C4-2B (cell line): ENCODE results near the gene TRPV5.

Experiments used
- CTCF ChIP-seq: fragments of 450-650 bp; conservative IDR thresholded peaks from 2 replicates; pipeline ENCODE4 v1.5.1; 2017; ENCODE audit warnings: mild to moderate bottlenecking
- ZFX ChIP-seq: fragments of 450-650 bp; IDR thresholded peaks from 2 replicates; pipeline ENCODE4 v1.6.1; 2017

DNA sequence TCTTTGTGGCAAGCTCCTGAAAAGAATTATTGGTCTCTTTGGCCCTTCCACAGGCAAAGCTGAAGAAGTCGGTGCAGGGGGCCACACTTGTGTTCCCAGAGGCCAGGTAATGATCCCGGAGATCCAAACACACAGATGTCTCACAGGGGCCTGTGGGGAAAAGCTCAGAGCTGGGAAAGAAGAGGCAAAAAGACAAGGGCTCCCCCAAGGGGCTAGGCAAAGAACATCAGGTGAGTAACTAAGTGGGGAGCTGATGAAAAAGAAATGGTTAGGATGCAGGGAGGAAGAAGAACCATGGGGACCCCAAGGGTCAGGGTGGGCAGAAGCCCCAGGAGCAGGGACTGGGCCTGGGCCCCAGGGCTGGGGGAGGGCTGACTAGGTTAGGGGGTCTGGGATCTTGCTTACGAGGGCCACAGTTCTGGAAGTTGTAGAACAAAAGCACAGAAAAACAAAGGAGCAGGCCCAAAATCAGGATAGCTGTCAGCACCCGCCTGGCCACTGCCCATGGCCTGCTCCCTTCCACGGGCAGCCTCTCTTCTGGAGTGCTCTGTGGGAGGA, 27.5 kb upstream of the TRPV5 start:
- TF ChIP-seq CTCF (peak; percentile 82), ZFX (no peak)
